ENCODE measurements around the gene SIK1.

- TF ChIP-seq POLR2A (IDR thresholded peaks at IDR 0.05) (no peak), CTCF (IDR thresholded peaks at IDR 0.05) (no peak), EP300 (IDR thresholded peaks at IDR 0.05) (no peak)
Observed at GRCh38 chr21:43366656-43367055, 60.3 kb downstream of the SIK1 start.

All from upper lobe of left lung (tissue), 4 donors.